ENCODE measurements around the gene CHST11. TPM values are rescaled to one million over a fixed set of nuclear protein-coding genes. Genes with fewer than 3 reads are reported as not detected.
A peak's percentile ranks its signal among the peaks of the same experiment; 100 is the strongest.
"Not testable (repeated sequence)": the region's sequence is repeated elsewhere in the genome, so short reads cannot be mapped to it uniquely, and the experiment has no call there.

CHST11 gene
- total RNA-seq, 1 donor from 2014 or later, result 20.6 TPM

- DNase-seq (ENCODE audit: low read depth), result peak; percentile 67
These were observed 146.8 kb downstream of the CHST11 start for GRCh38 chr12:104603545-104603973.

- peak; percentile 98 for DNase-seq (ENCODE audit: low read depth)
These were observed 147.6 kb downstream of the CHST11 start for GRCh38 chr12:104604070-104604994.

- no peak for DNase-seq (ENCODE audit: low read depth)
These were observed 148.4 kb downstream of the CHST11 start for GRCh38 chr12:104604995-104605675.

- DNase-seq (ENCODE audit: low read depth), result no peak
These were observed 148.9 kb downstream of the CHST11 start for GRCh38 chr12:104605685-104606084.

GRCh38 chr12:104608998-104609397 lies 152.2 kb downstream of the CHST11 start:
- DNase-seq (ENCODE audit: low read depth), result no peak

- DNase-seq (ENCODE audit: low read depth), result no peak
These were observed 152.7 kb downstream of the CHST11 start for GRCh38 chr12:104609445-104609844.

GRCh38 chr12:104610513-104611235 lies 153.9 kb downstream of the CHST11 start:
- DNase-seq (ENCODE audit: low read depth), result no peak

- DNase-seq (ENCODE audit: low read depth), result no peak
These were observed 154.9 kb downstream of the CHST11 start for GRCh38 chr12:104611671-104612070.

GRCh38 chr12:104613372-104613771 lies 156.6 kb downstream of the CHST11 start:
- DNase-seq (ENCODE audit: low read depth), result not testable (repeated sequence)

- no peak for DNase-seq (ENCODE audit: low read depth)
These were observed 158.4 kb downstream of the CHST11 start for GRCh38 chr12:104615048-104615561.

GRCh38 chr12:104618691-104619090 lies 161.9 kb downstream of the CHST11 start:
- peak; percentile 42 for DNase-seq (ENCODE audit: low read depth)

GRCh38 chr12:104619305-104619704 lies 162.6 kb downstream of the CHST11 start:
- no peak for DNase-seq (ENCODE audit: low read depth)

GRCh38 chr12:104620837-104621531 lies 164.2 kb downstream of the CHST11 start:
- DNase-seq (ENCODE audit: low read depth), result no peak

GRCh38 chr12:104622928-104623327 lies 166.2 kb downstream of the CHST11 start:
- DNase-seq (ENCODE audit: low read depth), result no peak

GRCh38 chr12:104623883-104624282 lies 167.1 kb downstream of the CHST11 start:
- DNase-seq (ENCODE audit: low read depth), result no peak

- no peak for DNase-seq (ENCODE audit: low read depth)
These were observed 167.8 kb downstream of the CHST11 start for GRCh38 chr12:104624529-104624928.

- no peak for DNase-seq (ENCODE audit: low read depth)
These were observed 169.5 kb downstream of the CHST11 start for GRCh38 chr12:104626069-104626837.

GRCh38 chr12:104627231-104627989 lies 170.7 kb downstream of the CHST11 start:
- DNase-seq (ENCODE audit: low read depth), result no peak

GRCh38 chr12:104627990-104628830 lies 171.5 kb downstream of the CHST11 start:
- no peak for DNase-seq (ENCODE audit: low read depth)
